NCI-H345 treated with DMSO at 0.1 percent for 48 hours (cell line): ENCODE results near the gene KIFAP3.

Experiments
- DNase-seq: peaks from one replicate; lab custom pipeline; 2025; ENCODE audit not compliant: unreplicated experiment; lab: John Stamatoyannopoulos, UW

KIFAP3 gene

GRCh38 chr1:169989246-169989645, 85.2 kb downstream of the KIFAP3 start:
- DNase-seq: no peak

- DNase-seq: no peak
Observed at GRCh38 chr1:169985757-169986156, 88.7 kb downstream of the KIFAP3 start.

GRCh38 chr1:169974067-169974466, 100.4 kb downstream of the KIFAP3 start:
- DNase-seq: no peak

- DNase-seq: no peak
Observed at GRCh38 chr1:169970114-169970513, 104.4 kb downstream of the KIFAP3 start.

- DNase-seq: no peak
Observed at GRCh38 chr1:169968174-169968573, 106.3 kb downstream of the KIFAP3 start.

- no peak for DNase-seq
Observed at GRCh38 chr1:169964206-169964605, 110.3 kb downstream of the KIFAP3 start.

- DNase-seq: no peak
Observed at GRCh38 chr1:169959686-169960085, 114.8 kb downstream of the KIFAP3 start.

GRCh38 chr1:169958987-169959386, 115.5 kb downstream of the KIFAP3 start:
- no peak for DNase-seq

- no peak for DNase-seq
Observed at GRCh38 chr1:169957884-169958283, 116.6 kb downstream of the KIFAP3 start.

GRCh38 chr1:169951108-169951507, 123.4 kb downstream of the KIFAP3 start:
- no peak for DNase-seq

GRCh38 chr1:169949139-169949538, 125.4 kb downstream of the KIFAP3 start:
- no peak for DNase-seq

GRCh38 chr1:169946206-169946605, 128.3 kb downstream of the KIFAP3 start:
- no peak for DNase-seq

- DNase-seq: no peak
Observed at GRCh38 chr1:169945181-169945580, 129.3 kb downstream of the KIFAP3 start.

- DNase-seq: no peak
Observed at GRCh38 chr1:169944621-169945020, 129.9 kb downstream of the KIFAP3 start.

GRCh38 chr1:169943963-169944526, 130.4 kb downstream of the KIFAP3 start:
- DNase-seq: no peak

- DNase-seq: no peak
Observed at GRCh38 chr1:169941982-169942830, 132.3 kb downstream of the KIFAP3 start.

- no peak for DNase-seq
Observed at GRCh38 chr1:169933984-169934725, 140.3 kb downstream of the KIFAP3 start.

- DNase-seq: no peak
Observed at GRCh38 chr1:169931795-169932231, 142.7 kb downstream of the KIFAP3 start.

GRCh38 chr1:169929210-169929526, 145.3 kb downstream of the KIFAP3 start:
- DNase-seq: no peak

GRCh38 chr1:169928438-169929209, 145.9 kb downstream of the KIFAP3 start:
- peak; percentile 58 for DNase-seq
